Tongue (tissue), 1 donor: ENCODE results near the gene UGT1A10. TPM values are rescaled to one million over a fixed set of nuclear protein-coding genes. Genes with fewer than 3 reads are reported as not detected.

Source experiments
- total RNA-seq: library from RNA; depleted of rRNA; stranded (reverse); fragments of >200 nt; gene quantifications from one replicate; pipeline ENCODE4 v1.2.3, GENCODE V29; 2014

UGT1A10 gene
- total RNA-seq, 1 donor from 2014 or later: not detected

Other genes with a start within 250 kb of the UGT1A10 start
- gene USP40, start 69.7 kb upstream of the UGT1A10 start, total RNA-seq: 37.3 TPM
- 0.31 TPM for gene UGT1A8, start 18.8 kb upstream of the UGT1A10 start, total RNA-seq
- gene UGT1A9, start 35.5 kb downstream of the UGT1A10 start, total RNA-seq: not detected
- 1.3 TPM for gene UGT1A7, start 45.5 kb downstream of the UGT1A10 start, total RNA-seq
- 9.6 TPM for gene UGT1A6, start 56.4 kb downstream of the UGT1A10 start, total RNA-seq
- 0.51 TPM for gene UGT1A5, start 76.5 kb downstream of the UGT1A10 start, total RNA-seq
- 1.6 TPM for gene UGT1A4, start 82.3 kb downstream of the UGT1A10 start, total RNA-seq
- 0.51 TPM for gene UGT1A3, start 92.6 kb downstream of the UGT1A10 start, total RNA-seq
- 0.41 TPM for gene UGT1A1, start 123.8 kb downstream of the UGT1A10 start, total RNA-seq
- 2.5 TPM for gene MROH2A, start 141.9 kb downstream of the UGT1A10 start, total RNA-seq
- 9.8 TPM for gene HJURP, start 218.1 kb downstream of the UGT1A10 start, total RNA-seq